Heart left ventricle (tissue), 13 donors: ENCODE measurements around the gene CUL5.

Experiments used
- CTCF ChIP-seq, 12 donors: fragments of 200-600 bp; sonication (generic) in 4 of 12; IDR thresholded peaks; one replicate each; pipeline versions ENCODE4 v1.5.0 to v1.8.0; 2018 to 2022; ENCODE audit warnings: antibody characterized with exemption in 12 of 12, mild to moderate bottlenecking in 5 of 12
- POLR2A ChIP-seq, 2 donors: fragments of 450-650 bp; IDR thresholded peaks; one replicate each; pipeline ENCODE4 v1.6.1; 2017; ENCODE audit warnings: antibody characterized with exemption in 2 of 2, mild to moderate bottlenecking in 2 of 2, moderate library complexity in 2 of 2
- donor health status: ischemic (EF 13 %, LVEDD 7.1; RV severe dilation, severe dysfunction).
- donor health status: DM: no; HTN: yes; CAD: no.
- donor health status: DM: no; HTN: no; CAD: no.
- donor health status: ischemic (EF 25% LVEDD 6.9; RV normal size, moderate dysfunction).
- donor health status: ischemic (EF 25% LVEDD 5.7; RV mildly dilated, moderate dysfunction).
- donor health status: ischemic (EF 35%, LVEDD 5.7; RV mildly dilated, moderate dysfunction).
- donor health status: nonischemic (EF 11% LVEDD 7.7; RV severe dilation, severe dysfunction).
- donor health status: DM: yes; HTN: yes; CAD: no.
- donor health status: PGD.
- donor health status: ischemic (EF 29% LVEDD 5.4; RV normal size, mild dysfunction).
- donor health status: nonischemic (EF 23%, LVEDD 6.1; RV moderate dilation, normal function).

DNA sequence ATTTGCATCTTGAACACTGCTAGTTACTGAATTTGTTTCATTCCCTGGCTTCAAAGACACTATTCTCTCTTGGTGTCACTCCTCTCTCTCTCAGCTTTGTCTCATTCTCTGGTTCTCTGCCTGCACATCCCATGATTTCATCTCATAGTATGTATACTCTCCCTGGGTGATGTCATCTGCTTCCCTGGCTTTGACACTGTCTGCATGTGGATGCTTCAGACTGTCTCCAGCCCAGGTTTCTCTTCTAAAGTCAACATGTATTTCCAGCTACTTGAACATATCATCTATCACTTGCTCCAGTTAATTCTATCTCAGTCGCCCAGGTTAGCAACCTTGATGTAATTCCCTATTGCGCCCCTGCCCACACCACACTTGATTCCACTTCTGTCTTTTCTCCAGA lies 103.4 kb downstream of the CUL5 start:
- TF ChIP-seq CTCF (IDR thresholded peaks at IDR 0.05): no peak
- TF ChIP-seq POLR2A (IDR thresholded peaks at IDR 0.05): no peak
